ENCODE measurements around the gene IER3. TPM values are rescaled to one million over a fixed set of nuclear protein-coding genes. Genes with fewer than 3 reads are reported as not detected.

The IER3 gene
- total and polyA plus RNA-seq, 2 experiments from 2014 or later: 19.9 to 21.2 TPM

- peaks cover 13% of the 10 kb centered on the region; the same call in 2 of the 3 replicates for H3K9me3 Mint-ChIP-seq
- H3K4me3 Mint-ChIP-seq: peak overlapping the region; percentile 100
- no peak; the same call in 2 of the 3 replicates for ATAC-seq
- peak overlapping the region; percentile 95 for H3K27ac Mint-ChIP-seq
- peak overlapping the region; percentile 33; the same call in 1 of the 2 replicates for H3K27ac ChIP-seq (ENCODE audit: low read depth)
- no peaks in the 10 kb centered on the region for H3K9me2 ChIP-seq (ENCODE audit: insufficient read depth)
- H3K4me3 ChIP-seq: peak overlapping the region; percentile 55
- H3K4me2 ChIP-seq: peak overlapping the region; percentile 86
- H3F3A ChIP-seq (replicated peaks; ENCODE audit: low read depth): peaks cover 10% of the 10 kb centered on the region
- H3K4me1 Mint-ChIP-seq: peaks cover 22% of the 10 kb centered on the region
- peaks cover 47% of the 10 kb centered on the region for H3K79me2 ChIP-seq (replicated peaks; ENCODE audit: insufficient read depth)
- H3K4me1 ChIP-seq (ENCODE audit: insufficient read depth): peaks cover 7% of the 10 kb centered on the region
- peaks cover 27% of the 10 kb centered on the region for H3K36me3 ChIP-seq (ENCODE audit: insufficient read depth)
- no peaks in the 10 kb centered on the region for H3K27me3 ChIP-seq (ENCODE audit: insufficient read depth)
- DNase-seq (ENCODE audit: low spot score): no peak
- peak overlapping the region; percentile 23; the same call in 1 of the 2 replicates for H2AFZ ChIP-seq
- peaks cover 7% of the 10 kb centered on the region; the same call in 1 of the 2 replicates for H4K20me1 ChIP-seq (replicated peaks; ENCODE audit: insufficient read depth)
- H3K36me3 Mint-ChIP-seq (ENCODE audit: low read depth): peaks cover 56% of the 10 kb centered on the region
- TF ChIP-seq ZNF114 (CRISPR knock-in tag; IDR thresholded peaks at IDR 0.05) (peak; percentile 72; the same call in 1 of the 2 replicates), ZNF462 (CRISPR knock-in tag; IDR thresholded peaks at IDR 0.05) (no peak), CREB1 (CRISPR knock-in tag; IDR thresholded peaks at IDR 0.05; ENCODE audit: low read depth) (no peak)
- peaks cover 27% of the 10 kb centered on the region for H3K27me3 Mint-ChIP-seq (ENCODE audit: insufficient read depth, low read depth, poor library complexity)
Observed at GRCh38 chr6:30716879-30717128, 27.5 kb downstream of the IER3 start.

- peaks cover 32% of the 10 kb centered on the region for H3K79me2 ChIP-seq (replicated peaks; ENCODE audit: insufficient read depth)
- H3K4me3 ChIP-seq: no peak overlapping the region
- no peak overlapping the region for H3K27ac ChIP-seq (ENCODE audit: low read depth)
- H2AFZ ChIP-seq: no peak overlapping the region
- Mint-ChIP-seq H3K4me1 (peaks cover 21% of the 10 kb centered on the region), H3K9me3 (0 out of 3 replicates have a peak, but pooled peaks cover 2% of the 10 kb centered on the region), H3K36me3 (ENCODE audit: low read depth) (peaks cover 60% of the 10 kb centered on the region), H3K27me3 (ENCODE audit: insufficient read depth, low read depth, poor library complexity) (peaks cover 4% of the 10 kb centered on the region), H3K27ac (no peak overlapping the region), H3K4me3 (no peak overlapping the region)
- TF ChIP-seq ETS1 (IDR thresholded peaks at IDR 0.05): no peak
- no peak for TF ChIP-seq NANOG (IDR thresholded peaks at IDR 0.05; ENCODE audit: borderline replicate concordance)
- no peak for TF ChIP-seq REST (IDR thresholded peaks at IDR 0.05; ENCODE audit: unreplicated experiment)
- no peak for TF ChIP-seq EZH2 (IDR thresholded peaks at IDR 0.05; ENCODE audit: low read depth, unreplicated experiment)
- no peak for TF ChIP-seq JUNB (IDR thresholded peaks at IDR 0.05; ENCODE audit: unreplicated experiment)
- no peak for TF ChIP-seq ZNF114 (CRISPR knock-in tag; IDR thresholded peaks at IDR 0.05)
- TF ChIP-seq ZNF331 (CRISPR knock-in tag; IDR thresholded peaks at IDR 0.05; ENCODE audit: low read depth): no peak
- no peak for TF ChIP-seq CREB1 (CRISPR knock-in tag; IDR thresholded peaks at IDR 0.05; ENCODE audit: low read depth)
- TF ChIP-seq EZH2phosphoT487 (IDR thresholded peaks at IDR 0.05; ENCODE audit: unreplicated experiment): no peak
- no peak for TF ChIP-seq POLR2AphosphoS5 (IDR thresholded peaks at IDR 0.05; ENCODE audit: low read depth)
- no peak for TF ChIP-seq STAT1 (IDR thresholded peaks at IDR 0.05; ENCODE audit: unreplicated experiment)
- no peaks in the 10 kb centered on the region for H3K9me2 ChIP-seq (ENCODE audit: insufficient read depth)
- H3K4me1 ChIP-seq (ENCODE audit: insufficient read depth): peaks cover 7% of the 10 kb centered on the region
- 0 out of 2 replicates have a peak, but pooled peaks cover 2% of the 10 kb centered on the region for H3F3A ChIP-seq (replicated peaks; ENCODE audit: low read depth)
- H3K27me3 ChIP-seq (ENCODE audit: insufficient read depth): no peaks in the 10 kb centered on the region
- ATAC-seq: no peak
- no peak overlapping the region for H3K4me2 ChIP-seq
- H4K20me1 ChIP-seq (replicated peaks; ENCODE audit: insufficient read depth): peaks cover 7% of the 10 kb centered on the region; the same call in 1 of the 2 replicates
- peaks cover 32% of the 10 kb centered on the region for H3K36me3 ChIP-seq (ENCODE audit: insufficient read depth)
- no peak for DNase-seq (ENCODE audit: low spot score)
Observed at GRCh38 chr6:30714263-30714662, 30.1 kb downstream of the IER3 start.
